ENCODE data around the gene TESK2.
"Not testable (repeated sequence)": the region's sequence is repeated elsewhere in the genome, so short reads cannot be mapped to it uniquely, and the experiment has no call there.

The TESK2 gene

DNA sequence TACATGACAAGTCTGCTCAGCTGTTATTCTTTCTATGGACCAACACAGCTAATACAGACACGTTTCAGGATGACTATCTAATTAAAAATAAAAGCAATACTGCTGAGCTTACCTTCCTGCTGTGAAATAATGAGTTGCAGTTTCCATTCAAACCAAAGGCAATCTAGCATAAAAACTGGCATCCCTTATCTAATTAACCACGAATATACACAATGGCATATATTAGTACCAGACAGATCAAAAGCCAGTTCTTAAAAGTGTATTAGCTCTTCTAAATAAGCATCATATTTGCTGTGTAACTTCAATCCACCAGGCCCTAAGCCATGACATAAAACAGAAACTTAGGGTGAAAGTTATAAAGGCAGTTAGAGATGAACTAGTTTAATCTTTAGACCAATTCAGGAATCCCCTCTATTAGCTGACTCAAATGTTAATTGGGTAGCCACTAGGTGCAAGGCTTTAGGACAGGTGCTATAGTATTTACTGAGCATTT lies 20.6 kb downstream of the TESK2 start:
- DNase-seq: no peak

DNA sequence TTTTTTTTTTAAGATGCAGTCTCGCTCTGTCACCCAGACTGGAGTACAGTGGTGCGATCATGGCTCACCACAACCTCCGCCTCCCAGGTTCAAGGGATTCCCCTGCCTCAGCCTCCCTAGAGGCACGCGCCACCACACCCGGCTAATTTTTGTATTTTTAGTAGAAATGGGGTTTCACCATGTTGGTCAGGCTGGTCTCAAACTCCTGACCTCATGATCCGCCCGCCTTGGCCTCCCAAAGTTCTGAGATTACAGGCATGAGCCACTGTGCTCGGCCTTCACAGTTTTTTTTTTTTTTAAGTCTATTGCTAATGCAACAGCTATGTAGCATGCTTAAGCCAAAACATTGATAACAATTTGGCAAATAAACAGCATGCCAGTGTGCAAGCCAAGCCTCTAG lies 23.6 kb downstream of the TESK2 start:
- DNase-seq: not testable (repeated sequence)

DNA sequence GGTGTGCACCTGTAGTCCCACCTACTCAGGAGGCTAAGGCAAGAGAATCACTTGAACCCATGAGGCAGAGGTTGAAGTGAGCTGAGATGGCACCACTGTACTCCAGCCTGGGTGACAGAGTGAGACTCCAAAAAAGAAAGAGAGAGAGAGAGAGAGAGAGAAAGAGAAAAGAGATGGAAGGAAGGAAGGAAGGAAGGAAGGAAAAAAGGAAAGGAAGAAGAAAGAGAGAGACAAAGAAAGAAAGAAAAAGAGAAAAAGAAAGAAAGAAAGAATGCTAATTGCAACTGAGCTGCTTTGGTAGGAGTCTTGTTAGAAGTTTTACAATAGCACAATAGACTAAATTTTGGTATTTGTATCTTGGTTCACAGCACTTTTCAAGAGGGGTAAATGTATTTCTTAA lies 25.7 kb downstream of the TESK2 start:
- no peak for DNase-seq

DNA sequence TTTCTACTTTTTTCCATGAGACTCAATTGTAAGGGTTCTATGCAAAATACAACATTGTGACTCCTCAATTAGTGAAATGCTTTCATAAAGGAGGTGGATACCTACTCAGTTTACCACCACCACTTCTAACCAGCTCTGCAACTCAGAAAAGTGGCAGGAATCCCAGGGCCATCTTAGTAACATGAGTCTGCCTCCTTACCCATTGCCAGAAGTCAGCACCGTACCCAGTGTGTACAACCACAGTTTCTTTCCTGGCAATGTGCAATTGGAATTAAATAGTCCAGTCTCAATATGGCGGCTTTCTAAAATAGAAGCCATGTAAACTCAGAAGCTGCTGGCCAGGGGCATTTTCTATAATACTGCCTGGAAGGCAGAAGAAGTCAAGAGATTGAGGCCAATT lies 32.1 kb downstream of the TESK2 start:
- DNase-seq: no peak

DNA sequence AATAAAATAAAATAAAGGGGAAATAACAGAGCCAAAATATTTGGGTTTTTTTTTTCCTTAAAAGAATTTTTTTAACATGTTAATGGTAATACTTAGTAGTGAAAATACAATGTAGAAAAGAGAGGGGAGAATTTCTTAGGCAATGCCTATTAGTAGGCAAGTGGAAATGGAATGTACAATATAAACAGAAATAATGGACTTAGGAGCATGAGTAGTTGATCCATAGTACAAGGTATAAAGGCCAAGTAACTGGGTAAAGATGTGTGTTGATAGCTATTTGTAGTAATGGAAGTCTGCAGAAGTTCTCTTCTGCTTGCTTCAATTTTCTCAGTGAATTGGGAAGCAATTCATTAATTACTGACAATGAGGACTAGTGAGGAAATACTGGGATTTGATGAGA lies 34.4 kb downstream of the TESK2 start:
- no peak for DNase-seq

DNA sequence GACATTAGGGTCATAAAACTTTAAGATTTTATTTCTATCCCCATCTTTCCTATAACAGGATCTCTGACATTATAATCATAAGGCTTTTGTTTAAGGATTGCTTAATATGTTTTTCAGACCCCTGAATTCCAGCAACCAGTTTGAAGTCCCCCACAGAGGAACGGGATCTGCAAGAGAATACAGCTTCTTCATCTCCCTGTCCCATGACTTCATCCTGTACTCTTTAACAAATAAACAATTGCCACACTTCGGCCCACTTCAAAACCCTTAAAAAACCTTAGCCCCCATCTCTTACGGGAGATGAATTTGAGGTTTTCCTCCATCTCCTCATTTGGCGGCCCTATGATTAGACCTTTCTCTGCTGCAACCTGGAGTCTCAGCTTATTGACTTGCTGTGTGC lies 35.8 kb downstream of the TESK2 start:
- DNase-seq: no peak

DNA sequence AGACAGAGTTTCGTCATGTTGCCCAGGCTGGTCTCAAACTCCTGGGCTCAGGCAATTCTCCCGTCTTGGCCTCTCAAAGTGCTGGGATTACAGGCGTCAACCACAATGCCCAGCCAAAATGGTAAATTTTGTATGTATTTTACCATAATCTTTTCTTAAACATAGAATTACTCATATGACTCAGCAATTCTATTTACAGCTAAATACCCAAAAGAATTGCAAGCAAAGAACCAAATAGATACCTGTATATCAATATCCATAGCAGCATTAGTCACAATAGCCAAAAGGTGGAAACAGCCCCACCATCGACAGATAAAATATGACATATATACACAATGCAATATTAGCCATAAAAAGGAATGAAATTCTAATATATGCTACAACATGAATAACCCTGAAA lies 36.5 kb downstream of the TESK2 start:
- no peak for DNase-seq

DNA sequence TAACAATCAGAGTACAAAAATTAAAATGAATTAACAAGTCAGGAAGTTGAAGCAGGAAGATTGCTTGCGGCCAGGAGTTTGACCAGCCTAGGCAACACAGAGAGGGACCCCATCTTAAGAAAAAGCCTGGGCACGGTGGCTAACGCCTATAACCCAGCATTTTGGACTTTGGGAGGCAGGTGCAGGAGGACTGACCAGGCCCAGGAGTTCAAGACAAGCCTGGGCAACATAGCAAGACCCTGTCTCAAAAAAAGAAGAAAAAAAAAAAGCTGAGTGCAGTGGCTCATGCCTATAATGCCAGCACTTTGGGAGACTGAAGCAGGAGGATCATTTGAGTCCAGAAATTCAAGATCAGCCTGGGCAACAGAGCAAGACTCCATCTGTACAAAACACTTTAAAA lies 38.5 kb downstream of the TESK2 start:
- no peak for DNase-seq

DNA sequence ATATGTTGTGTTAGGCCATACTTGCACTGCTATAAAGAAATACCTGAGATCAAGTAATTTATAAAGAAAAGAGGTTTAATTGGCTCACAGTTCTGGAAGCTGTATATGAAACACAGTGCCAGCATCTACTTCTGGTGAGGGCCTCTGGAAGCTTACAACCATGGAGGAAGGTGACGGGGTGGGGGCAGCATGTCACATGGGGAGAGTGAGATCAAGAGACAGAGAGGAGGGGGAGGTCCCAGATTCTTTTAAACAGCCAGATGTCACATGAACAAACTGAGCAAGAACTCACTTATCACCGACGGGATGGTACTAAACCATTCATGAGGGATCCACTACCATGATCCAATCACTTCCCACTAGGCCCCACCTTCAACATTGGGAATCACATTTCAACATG lies 42.6 kb downstream of the TESK2 start:
- no peak for DNase-seq

DNA sequence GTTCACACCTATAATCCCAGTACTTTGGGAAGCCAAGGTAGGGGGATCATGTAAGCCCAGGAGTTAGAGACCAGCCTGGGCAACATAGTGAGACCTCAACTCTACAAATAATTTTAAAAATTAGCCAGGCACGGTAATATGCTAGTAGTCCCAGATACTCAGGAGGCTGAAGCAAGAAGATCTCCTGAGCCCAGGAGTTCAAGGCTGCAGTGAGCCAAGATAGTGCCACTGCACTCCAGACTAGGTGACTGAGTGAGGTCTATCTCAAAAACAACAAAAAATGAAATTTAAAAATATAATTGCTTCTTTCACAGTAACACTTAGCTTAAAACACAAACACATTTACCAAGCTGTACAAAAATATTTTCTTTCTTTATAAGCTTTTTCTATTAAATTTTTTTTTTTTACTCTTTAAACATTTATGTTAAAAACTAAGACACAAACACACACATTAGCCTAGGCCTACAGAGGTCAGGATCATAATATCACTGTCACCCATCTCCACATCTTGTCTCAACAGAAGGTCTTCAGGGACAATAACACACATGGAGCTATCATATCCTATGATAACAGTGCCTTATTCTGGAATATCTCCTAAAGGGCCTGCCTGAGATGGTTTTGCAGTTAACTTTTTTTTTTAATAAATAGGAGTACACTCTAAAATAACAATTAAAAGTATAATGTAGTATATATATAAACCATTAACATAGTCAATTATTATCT lies 43.9 kb downstream of the TESK2 start:
- no peak for DNase-seq

DNA sequence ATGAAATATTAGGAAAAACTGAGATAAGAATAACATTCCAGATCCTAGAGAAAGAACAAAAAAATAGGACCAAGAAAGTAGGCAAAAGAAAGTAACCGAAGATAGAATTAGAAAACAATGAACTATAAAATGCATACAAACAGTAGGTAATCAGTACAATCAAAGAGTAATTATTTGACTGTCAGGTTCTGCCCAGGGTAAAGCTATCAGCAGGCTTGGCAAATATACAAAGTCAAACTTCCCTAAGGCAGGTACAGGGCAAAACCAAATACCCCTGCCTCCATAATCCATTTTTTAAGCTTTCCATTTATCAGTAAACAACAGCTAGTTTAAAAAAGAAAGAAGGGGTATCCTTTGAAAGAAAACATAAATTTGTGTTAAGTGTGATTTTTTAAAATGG lies 44.4 kb downstream of the TESK2 start:
- DNase-seq: no peak

DNA sequence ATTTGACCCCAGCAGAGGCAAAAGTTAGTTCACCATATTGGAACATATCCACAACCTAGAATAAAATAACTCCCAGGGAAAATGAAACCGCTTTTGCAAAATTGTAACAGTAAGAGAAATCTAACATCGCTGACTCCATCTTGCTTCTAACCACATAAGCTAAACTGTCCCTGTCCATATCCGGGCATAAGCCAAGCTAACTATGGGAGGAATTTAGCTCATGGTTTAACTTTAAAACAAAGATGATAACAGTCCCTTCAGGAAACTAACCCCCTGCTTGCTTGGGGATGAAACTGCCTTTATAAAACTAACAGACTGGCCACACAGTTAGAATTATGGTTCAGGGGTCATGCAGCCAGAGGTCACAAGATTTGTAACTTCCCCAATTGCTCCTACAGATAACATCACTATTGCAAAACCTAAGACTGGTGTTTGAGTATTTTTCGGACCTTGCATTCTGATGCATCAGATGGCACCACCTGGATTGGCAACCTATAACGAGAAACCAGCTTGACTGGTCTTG lies 46.3 kb downstream of the TESK2 start:
- no peak for DNase-seq

DNA sequence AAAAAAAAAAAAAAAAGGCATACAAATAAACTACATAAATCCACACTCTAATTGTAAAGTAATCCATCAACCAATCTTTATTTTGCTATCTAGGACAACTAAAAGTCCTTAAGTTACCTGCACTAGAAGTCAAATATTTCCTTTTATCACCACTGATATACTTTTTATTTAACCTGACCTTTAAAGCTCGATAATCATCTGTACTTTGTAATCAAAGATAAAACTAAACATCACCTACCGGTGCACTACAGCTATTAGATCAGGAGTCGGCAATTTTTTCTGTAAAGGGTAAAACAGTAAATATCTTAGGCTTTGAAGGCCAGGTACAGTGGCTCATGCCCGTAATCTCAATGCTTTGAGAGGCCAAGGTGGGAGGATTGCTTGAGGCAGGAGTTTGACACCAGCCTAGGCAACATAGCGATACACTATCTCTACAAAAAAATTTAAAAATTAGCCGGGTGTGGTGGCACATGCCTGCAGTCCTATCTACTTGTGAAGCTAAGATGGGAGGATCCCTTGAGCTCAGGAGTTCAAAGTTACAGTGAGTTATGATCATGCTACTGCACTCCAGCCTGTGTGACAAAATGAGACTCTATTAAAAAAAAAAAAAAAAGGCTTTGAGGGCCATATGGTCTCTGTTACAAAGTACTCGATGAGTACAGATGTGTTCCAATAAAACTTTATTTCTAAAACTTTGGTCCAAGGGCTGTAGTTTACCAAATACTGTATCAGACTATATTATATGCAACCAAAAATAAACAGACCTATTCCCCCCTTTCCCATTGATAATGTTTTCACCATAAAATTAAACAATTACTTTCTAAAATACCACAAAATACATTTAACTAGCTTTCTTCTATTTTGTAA lies 47.1 kb downstream of the TESK2 start:
- no peak for DNase-seq

DNA sequence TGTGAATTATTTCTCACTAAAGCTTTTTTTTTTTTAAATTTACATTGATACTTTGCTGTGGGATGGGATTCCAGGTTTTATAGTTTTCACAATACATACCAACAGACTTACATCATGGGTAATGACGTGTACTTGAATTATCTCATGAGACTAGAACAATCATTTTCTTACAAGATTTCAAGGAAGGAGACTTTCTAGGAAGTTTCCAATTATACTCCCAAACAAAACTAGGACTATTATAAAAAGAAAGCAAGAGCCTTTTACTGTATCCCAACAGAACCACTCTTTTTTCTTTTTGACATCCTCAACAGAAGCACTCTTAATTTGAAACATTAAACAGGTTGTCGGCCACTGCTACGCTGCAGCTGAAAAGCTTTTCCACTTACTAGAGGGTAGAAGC lies 48.7 kb downstream of the TESK2 start:
- DNase-seq: no peak

DNA sequence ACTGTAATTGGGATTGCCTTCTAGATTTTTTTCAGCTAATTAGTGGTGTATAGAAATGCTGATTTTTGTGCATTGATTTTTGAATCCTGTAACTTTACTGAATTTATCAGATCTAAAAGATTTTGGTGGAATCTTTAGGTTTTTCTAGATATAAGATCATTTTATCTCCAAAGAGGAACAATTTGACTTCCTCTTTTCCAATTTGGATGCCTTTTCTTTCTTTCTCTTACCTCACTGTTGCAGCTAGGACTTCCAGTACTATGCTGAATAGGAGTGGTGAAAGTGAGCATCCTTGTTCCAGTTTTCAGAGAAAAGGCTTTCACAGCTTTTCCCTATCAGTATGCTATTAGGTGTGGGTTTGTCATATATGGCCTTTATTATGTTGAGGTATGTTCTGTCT lies 53.6 kb downstream of the TESK2 start:
- no peak for DNase-seq

DNA sequence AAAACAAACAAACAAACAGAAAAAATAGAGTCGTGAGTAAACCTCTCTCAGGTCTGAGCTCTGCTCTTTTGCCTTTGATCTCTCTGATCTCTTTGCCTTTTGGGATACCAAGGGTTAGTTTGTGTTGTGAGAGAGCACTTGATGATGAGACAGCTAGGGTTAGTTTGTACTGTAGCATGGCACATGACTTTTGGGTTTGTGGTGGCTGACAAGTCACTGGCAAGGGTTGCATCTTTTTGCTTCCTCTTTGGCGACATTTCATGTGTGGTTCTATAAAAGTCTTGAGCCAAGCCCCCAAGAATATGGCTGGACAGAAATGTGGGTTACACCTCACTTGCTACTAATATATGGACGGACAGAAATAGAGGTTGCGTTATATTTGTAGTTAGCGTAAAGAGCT lies 60.5 kb downstream of the TESK2 start:
- no peak for DNase-seq

DNA sequence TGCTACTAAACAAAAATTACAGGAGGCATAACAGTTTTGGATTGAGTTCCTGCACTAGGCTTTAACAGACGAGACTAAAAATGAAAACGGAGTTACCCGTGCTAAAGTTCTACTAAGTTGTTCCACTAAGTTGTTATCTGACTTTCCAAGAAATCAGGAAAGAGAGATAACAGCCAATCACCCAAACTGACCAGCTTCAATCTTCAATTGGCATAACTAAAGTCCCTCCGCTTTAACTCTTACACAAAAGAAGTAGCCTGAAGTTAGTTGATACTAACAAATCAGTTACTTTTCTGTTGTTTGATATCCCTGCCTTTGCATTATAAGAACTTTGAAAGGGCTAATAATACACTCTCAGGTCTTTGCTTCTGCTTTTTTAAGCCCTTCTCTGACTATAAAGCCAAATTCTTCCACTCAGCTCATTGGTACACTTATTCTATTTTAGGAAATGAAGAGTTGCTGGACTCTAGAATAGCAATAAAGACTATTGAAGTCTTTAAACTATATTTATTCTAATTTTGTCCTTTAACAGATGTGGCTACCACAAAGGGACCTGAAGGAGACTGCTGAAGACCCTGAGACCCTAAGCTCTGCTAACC lies 61.3 kb downstream of the TESK2 start:
- no peak for DNase-seq

DNA sequence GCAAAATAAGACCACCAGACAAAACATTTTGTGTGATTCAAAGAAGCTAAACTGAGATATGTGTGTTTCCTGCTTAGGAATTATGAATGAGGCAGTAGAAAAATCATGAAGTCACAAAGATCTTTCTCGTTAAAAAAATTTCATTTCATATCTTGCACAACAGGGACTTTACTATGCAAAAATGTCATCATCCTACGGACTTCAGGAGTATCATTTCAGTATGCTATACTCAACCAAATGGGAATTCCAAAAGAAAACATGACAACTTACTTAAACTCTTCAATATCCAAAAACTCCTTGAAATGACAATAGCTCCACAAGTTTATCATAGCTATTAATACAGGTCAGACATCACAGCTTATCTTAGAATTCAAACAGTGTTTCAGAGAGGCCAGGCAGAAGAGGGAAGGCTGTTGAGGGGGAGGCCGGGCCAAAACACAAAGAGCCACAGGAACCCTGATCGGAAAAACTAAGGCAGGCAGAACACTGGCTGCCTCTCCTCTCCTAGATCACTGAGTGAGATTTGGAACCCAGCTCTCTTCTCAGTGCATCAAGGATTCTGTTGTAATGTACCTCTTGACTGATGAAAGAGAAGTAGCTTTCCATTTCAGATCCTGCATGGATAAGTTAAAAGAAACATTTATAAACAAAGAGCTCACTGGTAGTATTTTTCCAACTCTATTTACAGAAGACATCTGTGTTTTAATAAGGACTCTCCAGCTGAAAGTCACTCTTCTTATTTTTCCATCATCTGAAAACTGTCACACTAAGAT lies 66.9 kb downstream of the TESK2 start:
- DNase-seq: no peak

DNA sequence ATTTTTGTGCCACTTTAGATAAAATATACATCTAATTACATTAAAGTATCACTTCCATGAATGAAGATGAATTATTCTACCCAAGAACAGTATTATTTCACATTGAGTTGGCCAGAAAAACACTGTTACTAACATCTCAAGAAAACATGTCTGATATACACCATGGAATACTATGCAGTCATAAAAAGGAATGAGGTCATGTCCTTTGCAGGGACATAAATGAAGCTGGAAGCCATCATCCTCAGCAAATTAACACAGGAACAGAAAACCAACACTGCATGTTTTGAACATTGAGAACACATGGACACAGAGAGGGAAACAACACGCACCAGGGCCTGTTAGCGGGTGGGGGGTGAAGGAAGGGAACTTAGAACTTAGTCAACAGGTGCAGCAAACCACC lies 69.0 kb downstream of the TESK2 start:
- DNase-seq: no peak

DNA sequence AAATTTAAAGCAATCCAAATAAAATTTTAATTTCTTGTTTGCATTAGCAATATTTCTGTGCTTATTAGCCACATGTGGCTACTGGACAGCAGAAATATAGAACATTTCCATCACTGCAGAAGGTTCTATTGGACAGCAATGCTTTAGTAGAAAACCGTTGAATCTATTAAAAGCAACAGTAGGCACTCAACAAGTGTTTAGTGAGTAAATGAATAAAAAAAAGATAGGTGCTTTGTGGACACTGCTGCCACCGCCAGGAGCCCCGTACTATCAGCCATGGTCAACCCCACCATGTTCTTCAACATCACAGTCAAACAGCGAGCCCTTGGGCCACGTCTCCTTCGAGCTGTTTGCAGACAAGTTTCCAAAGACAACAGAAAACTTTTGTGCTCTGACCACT lies 76.2 kb downstream of the TESK2 start:
- no peak for DNase-seq

DNA sequence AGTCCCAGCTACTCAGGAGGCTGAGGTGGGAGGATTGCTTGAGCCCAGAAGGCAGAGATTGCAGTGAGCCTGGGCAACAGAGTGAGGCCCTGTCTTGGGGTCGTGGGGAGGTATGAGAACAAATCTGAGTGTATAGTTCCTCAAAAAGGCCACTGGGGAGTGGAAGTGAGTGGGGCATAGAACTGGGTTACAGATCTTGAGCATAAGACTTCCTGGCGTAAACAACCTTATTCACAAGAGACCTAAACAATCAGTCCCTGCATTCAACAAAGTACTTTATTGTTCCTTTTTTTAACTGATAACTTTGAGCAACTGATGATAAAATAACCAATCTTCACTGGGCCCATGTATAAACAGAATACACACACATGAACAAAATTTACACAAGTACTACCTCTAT lies 78.1 kb downstream of the TESK2 start:
- DNase-seq: no peak

DNA sequence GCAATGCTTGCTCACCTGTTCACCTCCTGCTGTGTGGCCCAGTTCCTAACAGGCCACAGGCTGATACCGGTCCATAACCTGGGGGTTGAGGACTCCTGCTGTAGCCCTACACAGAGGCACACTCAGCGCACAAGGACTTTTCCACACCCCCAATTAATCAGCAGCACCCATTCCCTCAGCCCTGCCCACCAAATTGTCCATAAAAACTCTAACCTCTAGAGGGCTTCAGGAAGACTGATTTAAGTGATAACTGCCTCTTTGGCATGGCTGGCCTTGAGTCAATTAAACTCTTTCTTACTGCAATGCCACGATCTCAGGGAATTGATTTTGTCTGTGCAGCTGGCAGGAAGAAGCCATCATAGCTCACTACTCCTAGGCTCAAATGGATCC lies 79.5 kb downstream of the TESK2 start:
- no peak for DNase-seq

All from NCI-H446 (cell line).